Stomach smooth muscle (tissue), 2 donors: ENCODE measurements around the gene ADAMTS16.

Source experiments
- H3K27ac ChIP-seq: one replicate; pipeline ENCODE4 v1.7.0; 2013; ENCODE audit warnings: mild to moderate bottlenecking, low read length, inconsistent platforms
- H3K27me3 ChIP-seq, 2 donors: one replicate each; pipeline ENCODE4 v1.7.0; 2013; ENCODE audit warnings: low read length in 2 of 2; ENCODE audit not compliant: insufficient read depth in 2 of 2, control insufficient read depth in 1 of 2
- H3K36me3 ChIP-seq, 2 donors: one replicate each; pipeline ENCODE4 v1.7.0; 2013; ENCODE audit warnings: low read length in 2 of 2; ENCODE audit not compliant: control insufficient read depth in 2 of 2, insufficient read depth in 2 of 2
- H3K4me1 ChIP-seq: one replicate; pipeline ENCODE4 v1.7.0; 2013; ENCODE audit warnings: low read length; ENCODE audit not compliant: control insufficient read depth, insufficient read depth
- H3K4me3 ChIP-seq, 2 donors: one replicate each; pipeline ENCODE4 v1.7.0; 2013; ENCODE audit warnings: low read length in 2 of 2
- H3K9ac ChIP-seq, 2 donors: one replicate each; pipeline ENCODE4 v1.7.0; 2013; ENCODE audit warnings: low read length in 2 of 2, mild to moderate bottlenecking in 1 of 2
- H3K9me3 ChIP-seq, 2 donors: one replicate each; pipeline ENCODE4 v1.7.0; 2013; ENCODE audit warnings: low read length in 2 of 2; ENCODE audit not compliant: control insufficient read depth in 2 of 2
- donor health status: healthy.
- donor health status: Pancreatic carcinoma.

ADAMTS16 gene

DNA sequence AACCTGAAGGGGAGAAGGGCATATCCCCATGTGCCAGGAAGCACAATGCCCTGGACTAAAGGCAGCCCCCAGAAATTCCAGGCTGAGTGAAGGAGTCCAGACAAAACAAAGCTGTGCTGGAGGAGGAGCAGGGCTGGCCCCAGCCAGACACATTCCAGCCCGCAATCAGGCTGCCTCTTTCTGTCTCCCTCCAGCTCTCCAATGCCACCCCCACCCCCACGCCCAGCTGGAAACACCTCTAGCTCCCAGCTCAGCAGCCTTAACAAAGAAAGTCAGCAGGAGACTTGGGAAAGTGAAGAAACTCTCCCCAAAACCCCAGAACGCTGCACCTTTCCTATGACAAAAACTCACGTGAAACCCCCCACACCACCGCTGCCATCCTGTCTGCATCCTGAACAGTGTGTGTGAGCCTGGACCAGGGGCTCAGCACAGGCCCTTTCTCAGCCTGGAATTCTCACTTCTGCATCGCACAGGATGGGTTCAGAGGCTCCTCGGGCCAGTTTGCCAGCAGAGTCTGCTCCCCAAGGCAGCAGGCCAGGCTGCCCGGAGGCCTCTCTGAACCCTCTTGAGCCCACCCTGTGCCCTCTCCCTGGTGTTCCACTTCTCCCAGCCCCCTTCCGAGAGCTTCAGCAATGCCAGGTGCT, 186.1 kb downstream of the ADAMTS16 start:
- H3K36me3 ChIP-seq, result no peaks in the 10 kb centered on the region
- H3K9ac ChIP-seq, result no peak overlapping the region
- no peak overlapping the region for H3K27ac ChIP-seq
- H3K4me1 ChIP-seq, result no peaks in the 10 kb centered on the region
- no peak overlapping the region for H3K4me3 ChIP-seq
- no peaks in the 10 kb centered on the region for H3K27me3 ChIP-seq
- peaks cover 0 to 9% of the 10 kb centered on the region in 2 donors for H3K9me3 ChIP-seq

DNA sequence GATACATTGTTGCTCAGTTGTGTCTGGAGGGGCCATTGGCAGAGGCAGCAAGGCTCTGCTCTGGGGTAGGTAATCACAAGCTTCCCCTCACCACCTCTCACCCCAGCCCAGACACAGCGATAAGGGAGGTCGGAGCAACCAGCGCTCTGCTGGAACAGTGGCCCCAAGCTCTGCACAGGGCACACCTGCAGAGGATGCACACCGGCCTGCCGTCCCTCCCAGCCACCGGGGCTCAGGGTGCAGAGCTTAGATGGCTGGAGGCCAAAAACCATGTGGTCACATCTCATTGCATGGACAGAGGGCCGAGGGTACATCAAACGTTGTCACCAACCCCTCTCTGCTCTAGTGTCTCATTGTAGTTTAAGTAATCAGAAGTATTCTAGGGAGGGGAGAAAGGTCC, 187.0 kb downstream of the ADAMTS16 start:
- H3K9ac ChIP-seq, result no peak overlapping the region

GRCh38 chr5:5330728-5331452, 190.8 kb downstream of the ADAMTS16 start:
- Histone ChIP-seq H3K27ac (no peak overlapping the region), H3K27me3 (no peaks in the 10 kb centered on the region), H3K4me1 (no peaks in the 10 kb centered on the region), H3K9ac (no peak overlapping the region), H3K4me3 (no peak overlapping the region), H3K9me3 (peaks cover 0 to 2% of the 10 kb centered on the region in 2 donors), H3K36me3 (no peaks in the 10 kb centered on the region)

More for the DNA sequence above, 187.0 kb downstream of the ADAMTS16 start:
- H3K27ac ChIP-seq, result no peak overlapping the region
- no peaks in the 10 kb centered on the region for H3K27me3 ChIP-seq
- no peaks in the 10 kb centered on the region for H3K4me1 ChIP-seq
- peaks cover 0 to 9% of the 10 kb centered on the region in 2 donors for H3K9me3 ChIP-seq
- H3K4me3 ChIP-seq, result no peak overlapping the region
- no peaks in the 10 kb centered on the region for H3K36me3 ChIP-seq

GRCh38 chr5:5331848-5332247, 191.7 kb downstream of the ADAMTS16 start:
- Histone ChIP-seq H3K36me3 (no peaks in the 10 kb centered on the region), H3K4me1 (no peaks in the 10 kb centered on the region), H3K27me3 (no peaks in the 10 kb centered on the region), H3K9ac (no peak overlapping the region), H3K4me3 (no peak overlapping the region), H3K27ac (no peak overlapping the region), H3K9me3 (peaks cover 0 to 2% of the 10 kb centered on the region in 2 donors)

GRCh38 chr5:5332287-5332686, 192.2 kb downstream of the ADAMTS16 start:
- Histone ChIP-seq H3K27ac (no peak overlapping the region), H3K4me3 (no peak overlapping the region), H3K4me1 (no peaks in the 10 kb centered on the region), H3K36me3 (no peaks in the 10 kb centered on the region), H3K9ac (no peak overlapping the region), H3K27me3 (no peaks in the 10 kb centered on the region), H3K9me3 (peaks cover 0 to 2% of the 10 kb centered on the region in 2 donors)

- no peak overlapping the region for H3K4me3 ChIP-seq
- no peak overlapping the region for H3K27ac ChIP-seq
- no peaks in the 10 kb centered on the region for H3K27me3 ChIP-seq
- no peaks in the 10 kb centered on the region for H3K36me3 ChIP-seq
- no peaks in the 10 kb centered on the region for H3K4me1 ChIP-seq
- H3K9me3 ChIP-seq, result no peaks in the 10 kb centered on the region
- H3K9ac ChIP-seq, result no peak overlapping the region
These were observed 195.0 kb downstream of the ADAMTS16 start for GRCh38 chr5:5335107-5335506.

DNA sequence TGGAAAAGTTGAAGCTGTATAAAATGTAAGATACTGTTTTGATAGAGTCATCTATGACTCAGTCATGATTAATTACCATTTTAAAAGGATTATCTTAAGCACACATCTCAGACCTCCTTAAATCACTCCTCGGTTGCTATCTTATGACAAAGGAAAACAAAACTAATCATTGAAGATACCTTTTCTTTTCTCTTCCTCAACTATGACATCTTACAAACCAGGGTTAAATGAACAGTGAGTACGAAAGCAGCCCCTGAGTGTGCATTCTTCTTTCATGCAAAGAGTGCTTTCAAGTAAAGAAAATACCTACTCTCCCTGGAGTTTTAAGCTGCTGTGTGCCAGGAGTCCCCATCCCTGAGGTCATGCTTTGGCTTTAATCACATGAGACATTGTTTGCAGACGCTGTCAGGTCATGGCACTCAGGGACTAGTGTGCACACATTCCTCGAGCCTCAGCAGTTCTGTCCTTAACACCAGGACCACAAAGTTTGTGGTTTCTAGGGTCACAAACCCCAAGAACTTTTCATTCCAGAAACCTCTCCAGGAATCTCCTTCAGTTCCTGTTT, 195.7 kb downstream of the ADAMTS16 start:
- Histone ChIP-seq H3K4me1 (no peaks in the 10 kb centered on the region), H3K36me3 (no peaks in the 10 kb centered on the region), H3K4me3 (no peak overlapping the region), H3K27ac (no peak overlapping the region), H3K27me3 (no peaks in the 10 kb centered on the region), H3K9ac (no peak overlapping the region), H3K9me3 (no peaks in the 10 kb centered on the region)

DNA sequence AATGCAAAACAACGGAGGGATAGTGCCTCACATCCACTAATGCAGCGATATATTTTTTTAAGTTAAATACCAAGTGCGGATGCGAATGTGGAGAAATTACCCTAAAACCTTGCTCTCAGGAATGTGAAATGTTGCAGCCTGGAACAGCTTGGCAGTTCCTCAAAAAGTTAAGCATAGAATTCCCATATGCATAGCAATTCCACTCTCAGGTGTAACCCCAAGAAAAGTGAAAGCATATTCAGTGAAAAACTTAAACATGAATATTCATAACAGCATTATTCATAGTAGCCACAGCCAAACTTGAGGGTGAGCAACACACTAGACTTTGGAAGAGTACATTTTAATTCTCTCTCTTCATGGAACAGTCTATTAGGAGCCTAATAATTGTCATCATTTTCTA, 199.1 kb downstream of the ADAMTS16 start:
- H3K27ac ChIP-seq, result no peak overlapping the region
- no peaks in the 10 kb centered on the region for H3K9me3 ChIP-seq
- no peaks in the 10 kb centered on the region for H3K36me3 ChIP-seq
- no peak overlapping the region for H3K4me3 ChIP-seq
- no peaks in the 10 kb centered on the region for H3K4me1 ChIP-seq
- H3K9ac ChIP-seq, result no peak overlapping the region
- H3K27me3 ChIP-seq, result no peaks in the 10 kb centered on the region

DNA sequence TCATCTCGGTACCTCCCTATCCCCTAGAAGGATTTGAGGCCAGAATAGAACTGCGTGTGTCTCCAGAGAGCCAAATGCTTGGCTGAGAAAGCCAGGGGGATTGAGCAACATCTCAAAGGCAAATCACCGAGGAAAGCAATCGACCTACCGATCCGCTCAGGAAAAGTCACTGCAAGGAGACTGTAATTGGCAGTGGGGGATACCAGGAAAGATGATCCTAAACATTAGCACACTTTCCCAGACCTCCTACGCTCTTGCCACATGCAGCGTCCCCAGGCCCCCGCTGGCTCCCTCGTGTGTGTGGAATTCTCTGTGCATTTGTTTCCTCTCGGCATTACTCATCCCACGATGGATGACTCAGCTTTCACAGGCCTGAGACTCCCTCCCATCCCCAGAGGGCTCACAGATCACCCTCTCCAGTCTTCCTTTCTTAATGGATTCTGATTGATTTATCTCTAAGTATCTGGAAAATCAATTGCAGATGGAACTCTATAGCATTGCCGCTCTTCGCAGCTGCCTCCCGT, 200.1 kb downstream of the ADAMTS16 start:
- Histone ChIP-seq H3K27ac (no peak overlapping the region), H3K4me3 (peak overlapping the region in 1 of 2 donors; percentile 35), H3K27me3 (no peaks in the 10 kb centered on the region), H3K9ac (no peak overlapping the region), H3K4me1 (no peaks in the 10 kb centered on the region), H3K36me3 (no peaks in the 10 kb centered on the region), H3K9me3 (no peaks in the 10 kb centered on the region)

DNA sequence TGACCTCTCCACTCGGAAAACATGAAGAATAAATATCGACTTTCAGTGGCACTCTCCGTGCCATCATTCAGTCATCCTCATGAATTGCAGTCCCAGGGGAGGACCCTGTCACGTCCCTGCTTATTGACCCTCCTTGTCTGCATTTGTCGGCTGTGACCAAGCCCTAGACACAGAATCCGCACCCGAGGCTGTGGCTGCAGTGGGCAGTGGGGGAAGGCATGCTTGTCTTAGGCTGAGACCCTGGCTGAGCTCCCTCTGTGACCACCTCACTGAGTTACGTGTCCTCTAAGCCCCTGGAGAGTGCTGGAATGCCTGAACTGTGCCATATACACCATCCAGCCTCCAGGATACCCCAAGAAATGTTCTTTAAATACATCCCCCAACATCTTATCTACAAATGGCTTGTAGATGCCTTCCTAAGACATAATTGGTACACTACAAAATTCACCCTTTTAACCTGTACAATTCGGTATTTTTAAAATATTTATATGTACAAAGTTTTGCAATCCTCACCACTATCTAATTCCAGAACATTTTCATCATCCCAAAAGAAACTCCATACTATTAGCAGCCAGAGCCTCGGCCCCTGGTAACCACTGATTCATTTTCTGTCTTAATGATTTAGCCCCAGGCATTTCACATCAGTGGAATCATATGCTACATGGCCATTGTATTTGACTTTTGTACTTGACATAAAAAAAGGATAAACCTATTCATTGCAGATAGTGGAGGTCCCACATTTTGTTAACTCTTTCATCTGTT, 201.6 kb downstream of the ADAMTS16 start:
- Histone ChIP-seq H3K4me1 (no peaks in the 10 kb centered on the region), H3K9me3 (no peaks in the 10 kb centered on the region), H3K9ac (no peak overlapping the region), H3K27ac (no peak overlapping the region), H3K36me3 (no peaks in the 10 kb centered on the region), H3K4me3 (no peak overlapping the region), H3K27me3 (no peaks in the 10 kb centered on the region)
